HepG2 (cell line): Measurements from ENCODE around the gene CISD3. TPM values are rescaled to one million over a fixed set of nuclear protein-coding genes. Genes with fewer than 3 reads are reported as not detected.

ENCODE experiments used
- CBX5 ChIP-seq: sonication (generic); formaldehyde crosslinking; IDR thresholded peaks from 2 replicates; pipeline ENCODE4 v1.4.0; 2020; ENCODE audit warnings: missing genetic modification reagents, borderline replicate concordance
- DBP ChIP-seq: sonication (generic); formaldehyde crosslinking; IDR thresholded peaks from 2 replicates; pipeline ENCODE4 v1.4.0; 2020; ENCODE audit warnings: missing genetic modification reagents; ENCODE audit errors: not compliant biosample characterization
- KDM1A ChIP-seq: IDR thresholded peaks from 2 replicates; pipeline ENCODE4 v1.6.1; 2016; ENCODE audit warnings: missing compliant biosample characterization
- KIAA2018 ChIP-seq: sonication (generic); formaldehyde crosslinking; IDR thresholded peaks from 2 replicates; pipeline ENCODE4 v1.5.0; 2020; ENCODE audit warnings: mild to moderate bottlenecking, missing genetic modification reagents, borderline replicate concordance
- KLF6 ChIP-seq: IDR thresholded peaks from 2 replicates; pipeline ENCODE4 v1.8.0; 2016; ENCODE audit warnings: missing biosample characterization, missing genetic modification reagents
- MAZ ChIP-seq, 2 experiments: sonication (generic) in 1 of 2; formaldehyde crosslinking in 1 of 2; IDR thresholded peaks; 2 replicates each; pipeline versions ENCODE4 v1.5.0 to v1.6.1; 2012 to 2020; ENCODE audit warnings: low read depth in 2 of 2, mild to moderate bottlenecking in 2 of 2, borderline replicate concordance in 1 of 2, improper control_type of control experiment in 1 of 2, low read length in 1 of 2, missing genetic modification reagents in 1 of 2, moderate library complexity in 1 of 2
- PRDM15 ChIP-seq: sonication (generic); formaldehyde crosslinking; IDR thresholded peaks from 2 replicates; pipeline ENCODE4 v1.4.0; 2020; ENCODE audit warnings: missing genetic modification reagents
- ZBED4 ChIP-seq: sonication (generic); formaldehyde crosslinking; IDR thresholded peaks from 2 replicates; pipeline ENCODE4 v1.4.0; 2020; ENCODE audit warnings: missing genetic modification reagents, borderline replicate concordance
- ZFP37 ChIP-seq: sonication (generic); formaldehyde crosslinking; IDR thresholded peaks from 2 replicates; pipeline ENCODE4 v1.4.0; 2020; ENCODE audit warnings: missing genetic modification reagents, borderline replicate concordance
- polyA plus RNA-seq, 8 experiments: library from polyadenylated mRNA; depleted of rRNA in 3 of 8; stranded (reverse) in 7 of 8; unstranded in 1 of 8; fragments of >200 nt; fragmentation: Illumina TruSeq in 4 of 8; extraction: Trizol in 4 of 8; gene quantifications; 2 replicates each; pipeline versions ENCODE4 v1.2.1 to v1.2.3, GENCODE V29; 2011 to 2016; ENCODE audit warnings: low read depth in 4 of 8, missing spikeins in 1 of 8, mixed read lengths in 1 of 8; ENCODE audit not compliant: insufficient read depth in 1 of 8
- total RNA-seq, 5 experiments: library from RNA; depleted of rRNA; stranded (reverse); fragments of >200 nt; fragmentation: Illumina TruSeq; extraction: Trizol; gene quantifications; 2 replicates each; pipeline ENCODE4 v1.2.3, GENCODE V29; 2016; ENCODE audit warnings: low read depth in 1 of 5

Gene CISD3
- total and polyA plus RNA-seq, 2 of the 13 experiments (the other 11 are each of a cell fraction or from before 2014, with no cell fraction given) = 30.0 to 34.1 TPM

GRCh38 chr17:38704606-38705522 is 25.3 kb upstream of the CISD3 start, which contains the start of gene MLLT6 (continued):
- TF ChIP-seq KIAA2018 (CRISPR knock-in tag) (no peak), CBX5 (CRISPR knock-in tag) (0 out of 2 replicates have a peak, but pooled peaks have one; percentile 80), ZBED4 (CRISPR knock-in tag) (peak; percentile 75; the same call in 1 of the 2 replicates), KDM1A (no peak), MAZ (IDR thresholded peaks at IDR 0.05; ENCODE audit: borderline replicate concordance, low read depth, low read length) (peak; percentile 57), MAZ (CRISPR knock-in tag; IDR thresholded peaks at IDR 0.05; ENCODE audit: low read depth) (0 out of 2 replicates have a peak, but pooled peaks have one; percentile 45), ZFP37 (CRISPR knock-in tag) (0 out of 2 replicates have a peak, but pooled peaks have one; percentile 44), KLF6 (CRISPR knock-in tag) (peak; percentile 31; the same call in 1 of the 2 replicates), DBP (CRISPR knock-in tag) (no peak), PRDM15 (CRISPR knock-in tag) (peak; percentile 37)
